ELR (cell line): ENCODE data around the gene OR51B4.
"Not testable (repeated sequence)": the region's sequence is repeated elsewhere in the genome, so short reads cannot be mapped to it uniquely, and the experiment has no call there.

Experiments
- DNase-seq: peaks from one replicate; pipeline ENCODE4 v3.0.0-alpha.2; 2015; ENCODE audit warnings: low read depth

Gene OR51B4

GRCh38 chr11:5274395-5274794 is 27.4 kb downstream of the OR51B4 start:
- peak; percentile 83 for DNase-seq

- DNase-seq = no peak
Observed at GRCh38 chr11:5272395-5273017, 29.2 kb downstream of the OR51B4 start.

- DNase-seq = no peak
Observed at GRCh38 chr11:5269715-5270147, 32.0 kb downstream of the OR51B4 start, which contains the start of gene HBE1. HBE1 (minus strand) TSS chr11:5269945; CDS start chr11:5269890, 55 bp downstream.

GRCh38 chr11:5267033-5267563 is 34.6 kb downstream of the OR51B4 start:
- DNase-seq = no peak

- DNase-seq = no peak
Observed at GRCh38 chr11:5266609-5267008, 35.1 kb downstream of the OR51B4 start.

GRCh38 chr11:5265832-5266231 is 35.9 kb downstream of the OR51B4 start:
- no peak for DNase-seq

- DNase-seq = no peak
Observed at GRCh38 chr11:5258543-5259262, 43.0 kb downstream of the OR51B4 start.

GRCh38 chr11:5257296-5257695 is 44.5 kb downstream of the OR51B4 start:
- no peak for DNase-seq

- DNase-seq = not testable (repeated sequence)
Observed at GRCh38 chr11:5254646-5255413, 46.9 kb downstream of the OR51B4 start, which contains the start of gene HBG2. HBG2 (minus strand) TSS chr11:5254781; CDS start chr11:5254728, 53 bp downstream.

- DNase-seq = not testable (repeated sequence)
Observed at GRCh38 chr11:5254023-5254422, 47.7 kb downstream of the OR51B4 start.

GRCh38 chr11:5253440-5253839 is 48.3 kb downstream of the OR51B4 start:
- not testable (repeated sequence) for DNase-seq

- DNase-seq = no peak
Observed at GRCh38 chr11:5252919-5253265, 48.9 kb downstream of the OR51B4 start.

- DNase-seq = no peak
Observed at GRCh38 chr11:5252192-5252918, 49.4 kb downstream of the OR51B4 start.

GRCh38 chr11:5251746-5252145 is 50.0 kb downstream of the OR51B4 start:
- no peak for DNase-seq
